Measurements from ENCODE around the gene SORCS2. TPM values are rescaled to one million over a fixed set of nuclear protein-coding genes. Genes with fewer than 3 reads are reported as not detected.

SORCS2 gene
- total and polyA plus RNA-seq, 4 donors: 2.2 to 7.7 (median 2.5) TPM

DNA sequence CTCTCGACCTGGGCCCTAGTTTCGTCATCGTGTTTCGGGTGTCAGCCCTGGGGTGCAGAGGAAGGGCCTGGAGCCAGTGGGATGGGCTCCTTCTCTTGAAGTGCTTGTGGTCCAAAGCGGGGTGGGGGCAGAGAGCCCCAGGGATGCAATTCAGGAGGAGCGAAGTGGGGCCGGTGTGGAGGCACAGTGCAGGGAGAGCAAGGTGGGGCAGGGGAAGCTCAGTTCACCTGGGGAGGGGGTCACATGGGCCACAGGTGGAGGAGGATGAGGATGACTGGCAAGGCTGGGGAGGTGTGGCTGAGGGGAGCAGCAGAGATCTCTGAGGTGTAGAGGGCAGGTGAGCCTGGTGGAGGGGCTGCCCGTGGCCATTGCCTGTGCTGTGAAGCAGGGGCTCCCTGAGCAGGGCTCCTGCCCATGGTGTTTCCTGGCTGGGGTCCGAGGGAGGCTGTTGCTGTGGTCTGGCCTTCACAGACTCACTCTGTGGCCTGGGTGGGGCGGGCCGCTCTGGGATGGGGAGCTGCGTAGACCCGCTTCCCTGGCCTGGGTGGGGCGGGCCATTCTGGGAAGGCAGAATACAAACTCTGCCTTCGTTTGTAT, 6.9 kb downstream of the SORCS2 start:
- 81 to 91% methylated on average over 15 of the region's 15 CpGs for WGBS, 2 donors
- DNase-seq: peak in 1 of 3 donors; percentile 10
- no peaks in the 10 kb centered on the region for H3K9me3 ChIP-seq (ENCODE audit: control insufficient read depth in 4 of 4, insufficient read depth in 3 of 4, low read length in 3 of 4)

DNA sequence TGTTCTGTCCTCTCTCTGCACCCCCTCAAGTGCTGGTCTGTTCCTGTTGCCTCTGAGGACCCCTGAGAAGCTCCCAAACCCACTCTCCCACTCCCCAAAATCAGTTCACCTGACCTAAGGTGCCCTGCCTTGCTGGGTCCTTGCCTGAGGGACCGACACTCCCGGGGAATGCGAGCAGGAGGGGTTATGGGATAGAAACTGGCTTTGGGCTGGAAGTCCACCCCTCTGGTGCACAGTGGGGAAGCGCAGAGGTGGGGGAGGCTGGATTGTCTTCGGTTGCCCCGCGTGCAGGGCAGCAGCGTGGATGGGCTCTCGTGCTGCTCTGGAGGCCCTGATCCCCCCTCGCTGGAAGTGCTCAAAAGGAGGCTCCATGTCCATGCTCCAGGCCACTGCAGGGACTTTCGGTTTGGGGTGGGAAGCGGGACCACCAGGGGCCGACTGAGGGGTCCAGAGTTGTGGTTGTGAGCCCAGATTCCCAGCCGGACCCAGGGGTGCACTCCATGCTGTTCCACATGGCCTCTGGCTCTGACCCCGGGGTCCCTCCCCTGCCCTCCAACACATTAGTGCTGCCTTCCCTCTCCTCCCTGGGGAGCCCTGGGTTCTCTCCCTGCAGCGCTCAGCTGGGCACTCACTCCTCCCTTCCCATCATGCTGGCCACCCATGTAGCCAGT, 7.6 kb downstream of the SORCS2 start:
- Histone ChIP-seq H3K9ac (ENCODE audit: insufficient read depth in 1 of 2, low read length in 2 of 2) (no peak overlapping the region), H3K27ac (ENCODE audit: low read depth in 1 of 2, low read length in 1 of 2) (no peak overlapping the region), H3K9me3 (ENCODE audit: control insufficient read depth in 4 of 4, insufficient read depth in 3 of 4, low read length in 3 of 4) (no peaks in the 10 kb centered on the region), H3K36me3 (ENCODE audit: control insufficient read depth in 4 of 4, insufficient read depth in 4 of 4, low read length in 4 of 4) (no peaks in the 10 kb centered on the region), H3K4me1 (ENCODE audit: control insufficient read depth in 5 of 5, insufficient read depth in 5 of 5, low read length in 5 of 5) (peaks cover 0 to 10% (median 0%) of the 10 kb centered on the region in 5 donors), H3K4me3 (no peak overlapping the region), H3K27me3 (ENCODE audit: control insufficient read depth in 3 of 3, insufficient read depth in 3 of 3, low read length in 2 of 3) (peaks cover 0 to 5% (median 0%) of the 10 kb centered on the region in 3 donors)
- TF ChIP-seq, protein P1, sequence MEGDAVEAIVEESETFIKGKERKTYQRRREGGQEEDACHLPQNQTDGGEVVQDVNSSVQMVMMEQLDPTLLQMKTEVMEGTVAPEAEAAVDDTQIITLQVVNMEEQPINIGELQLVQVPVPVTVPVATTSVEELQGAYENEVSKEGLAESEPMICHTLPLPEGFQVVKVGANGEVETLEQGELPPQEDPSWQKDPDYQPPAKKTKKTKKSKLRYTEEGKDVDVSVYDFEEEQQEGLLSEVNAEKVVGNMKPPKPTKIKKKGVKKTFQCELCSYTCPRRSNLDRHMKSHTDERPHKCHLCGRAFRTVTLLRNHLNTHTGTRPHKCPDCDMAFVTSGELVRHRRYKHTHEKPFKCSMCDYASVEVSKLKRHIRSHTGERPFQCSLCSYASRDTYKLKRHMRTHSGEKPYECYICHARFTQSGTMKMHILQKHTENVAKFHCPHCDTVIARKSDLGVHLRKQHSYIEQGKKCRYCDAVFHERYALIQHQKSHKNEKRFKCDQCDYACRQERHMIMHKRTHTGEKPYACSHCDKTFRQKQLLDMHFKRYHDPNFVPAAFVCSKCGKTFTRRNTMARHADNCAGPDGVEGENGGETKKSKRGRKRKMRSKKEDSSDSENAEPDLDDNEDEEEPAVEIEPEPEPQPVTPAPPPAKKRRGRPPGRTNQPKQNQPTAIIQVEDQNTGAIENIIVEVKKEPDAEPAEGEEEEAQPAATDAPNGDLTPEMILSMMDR (IDR thresholded peaks at IDR 0.05; ENCODE audit: control extremely low read depth, extremely low read depth): no peak
- DNase-seq: peak in 1 of 3 donors; percentile 9
- ATAC-seq (ENCODE audit: insufficient read depth, low FRiP score): no peak
- 88% methylated on average over 15 to 16 of the region's 16 CpGs for WGBS, 2 donors

More for the DNA sequence above, 6.9 kb downstream of the SORCS2 start:
- Histone ChIP-seq H3K27me3 (ENCODE audit: control insufficient read depth in 3 of 3, insufficient read depth in 3 of 3, low read length in 2 of 3) (peaks cover 0 to 5% (median 4%) of the 10 kb centered on the region in 3 donors), H3K27ac (ENCODE audit: low read depth in 1 of 2, low read length in 1 of 2) (no peak overlapping the region), H3K4me3 (no peak overlapping the region), H3K4me1 (ENCODE audit: control insufficient read depth in 5 of 5, insufficient read depth in 5 of 5, low read length in 5 of 5) (peaks cover 0 to 10% (median 0%) of the 10 kb centered on the region in 5 donors), H3K36me3 (ENCODE audit: control insufficient read depth in 4 of 4, insufficient read depth in 4 of 4, low read length in 4 of 4) (no peaks in the 10 kb centered on the region), H3K9ac (ENCODE audit: insufficient read depth in 1 of 2, low read length in 2 of 2) (no peak overlapping the region)
- TF ChIP-seq, protein P1 (IDR thresholded peaks at IDR 0.05; ENCODE audit: control extremely low read depth, extremely low read depth): no peak
- no peak for ATAC-seq (ENCODE audit: insufficient read depth, low FRiP score)

DNA sequence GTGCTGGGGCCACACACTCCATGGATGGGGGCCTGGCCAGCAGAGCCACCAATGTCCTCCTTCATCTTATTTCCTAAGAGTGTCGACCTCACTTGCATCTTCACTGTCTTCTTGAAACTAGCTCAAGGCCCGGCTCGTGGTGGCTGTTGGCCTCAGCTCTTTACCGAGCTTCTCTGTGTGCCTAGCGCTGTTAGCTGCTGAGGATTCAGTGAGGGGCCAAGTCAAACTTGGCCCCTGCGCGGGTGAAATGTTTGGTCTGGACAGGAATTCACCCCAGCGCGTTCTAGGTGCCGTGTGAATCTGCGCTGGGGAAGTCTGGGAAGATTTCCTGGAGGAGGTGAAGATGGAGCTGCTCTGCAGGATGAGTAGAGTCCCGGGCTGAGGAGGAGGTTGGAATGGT, 8.5 kb downstream of the SORCS2 start:
- no peak overlapping the region for H3K9ac ChIP-seq (ENCODE audit: insufficient read depth in 1 of 2, low read length in 2 of 2)
- 90 to 92% methylated on average over 12 of the region's 12 CpGs for WGBS, 2 donors
- ATAC-seq (ENCODE audit: insufficient read depth, low FRiP score): no peak
- no peak overlapping the region for H3K27ac ChIP-seq (ENCODE audit: low read depth in 1 of 2, low read length in 1 of 2)
- H3K9me3 ChIP-seq (ENCODE audit: control insufficient read depth in 4 of 4, insufficient read depth in 3 of 4, low read length in 3 of 4): no peaks in the 10 kb centered on the region
- H3K27me3 ChIP-seq (ENCODE audit: control insufficient read depth in 3 of 3, insufficient read depth in 3 of 3, low read length in 2 of 3): no peaks in the 10 kb centered on the region
- no peaks in the 10 kb centered on the region for H3K36me3 ChIP-seq (ENCODE audit: control insufficient read depth in 4 of 4, insufficient read depth in 4 of 4, low read length in 4 of 4)
- DNase-seq: peak in 1 of 3 donors; percentile 8
- H3K4me3 ChIP-seq: no peak overlapping the region
- peaks cover 0 to 10% (median 0%) of the 10 kb centered on the region in 5 donors for H3K4me1 ChIP-seq (ENCODE audit: control insufficient read depth in 5 of 5, insufficient read depth in 5 of 5, low read length in 5 of 5)
- TF ChIP-seq, protein P1 (IDR thresholded peaks at IDR 0.05; ENCODE audit: control extremely low read depth, extremely low read depth): no peak
